ENCODE results near the gene RNU7-1. TPM values are rescaled to one million over a fixed set of nuclear protein-coding genes. Genes with fewer than 3 reads are reported as not detected.

Gene RNU7-1
- total and polyA plus RNA-seq, 2 donors (not counting 1 experiment from before 2014, with no cell fraction given) = not detected

GRCh38 chr12:6961278-6961694 lies 17.7 kb downstream of the RNU7-1 start:
- WGBS (ENCODE audit: insufficient coverage) = 13% methylated on average over 24 of the region's 24 CpGs
- H4K20me1 ChIP-seq (ENCODE audit: control insufficient read depth, insufficient read depth, low read length, poor library complexity, severe bottlenecking) = peaks cover 11% of the 10 kb centered on the region
- H3K4me3 ChIP-seq (ENCODE audit: control extremely low read depth in 1 of 5, extremely low read depth in 1 of 5, insufficient read depth in 1 of 5, low read depth in 2 of 5, low read length in 4 of 5) = peak overlapping the region in 2 of 5 experiments; percentile 2 to 4
- peaks cover 83 to 90% of the 10 kb centered on the region in 2 donors for H3K4me1 ChIP-seq (ENCODE audit: control insufficient read depth in 2 of 2, insufficient read depth in 2 of 2, low read length in 2 of 2)
- peaks cover 0 to 69% of the 10 kb centered on the region in 2 experiments for H3K36me3 ChIP-seq (replicated peaks in 1 of 2; ENCODE audit: control extremely low read depth in 1 of 2, control insufficient read depth in 1 of 2, extremely low read depth in 1 of 2, insufficient read depth in 2 of 2, low read length in 1 of 2)
- DNase-seq (peak; percentile 85), ATAC-seq (ENCODE audit: low read depth) (peak; percentile 44)
- POLR2A ChIA-PET = interaction anchor here (0.6 to 18.2 kb wide), 4 partner anchors 17 to 332 kb away, joined by 3 to 662 read pairs (median 5); partner anchors contain the start of genes C12orf57, PTPN6, RNU7-1 and SPSB2
- H3K9ac ChIP-seq (ENCODE audit: low read length) = peak overlapping the region; percentile 41
- no peaks in the 10 kb centered on the region for H3K9me3 Mint-ChIP-seq (ENCODE audit: insufficient read depth)
- TF ChIP-seq EZH2 (IDR thresholded peaks at IDR 0.05; ENCODE audit: borderline replicate concordance, insufficient read depth, low read depth, low read length, poor library complexity, severe bottlenecking) (no peak), CTCF (IDR thresholded peaks at IDR 0.05) (no peak)
- H3K27ac ChIP-seq (ENCODE audit: low read length in 2 of 2) = peak overlapping the region; percentile 95 to 99
- peaks cover 86% of the 10 kb centered on the region for H3K4me1 Mint-ChIP-seq
- peak overlapping the region; percentile 98 for H3K27ac Mint-ChIP-seq
- CTCF ChIA-PET = interaction anchor here (0.6 to 13.5 kb wide), 9 partner anchors 8 to 152 kb away, joined by 3 to 944 read pairs (median 5); partner anchors contain the start of genes C12orf57, LPCAT3, PTPN6 and RNU7-1
- H3K79me2 ChIP-seq (ENCODE audit: control insufficient read depth, insufficient read depth, low read length) = peaks cover 41% of the 10 kb centered on the region
- no peaks in the 10 kb centered on the region for H3K9me3 ChIP-seq (ENCODE audit: control extremely low read depth in 1 of 3, control insufficient read depth in 2 of 3, insufficient read depth in 1 of 3, low read length in 2 of 3)
- intact Hi-C loops (cut with micrococcal nuclease) = loop anchor here (1.0 to 2.0 kb wide), 2 partner anchors 17 to 92 kb away; partner anchors contain the start of gene C12orf57
- H3K4me3 Mint-ChIP-seq = peak overlapping the region; percentile 91
- no peak overlapping the region for H2AFZ ChIP-seq (ENCODE audit: insufficient read depth, low read depth, low read length, poor library complexity, severe bottlenecking)
- H3K4me2 ChIP-seq (replicated peaks; ENCODE audit: low read depth, low read length, poor library complexity, severe bottlenecking) = peak overlapping the region; percentile 92
- no peaks in the 10 kb centered on the region for H3K27me3 ChIP-seq (replicated peaks in 1 of 4; ENCODE audit: control extremely low read depth in 1 of 4, control insufficient read depth in 3 of 4, insufficient read depth in 4 of 4, low read length in 3 of 4)
- no peaks in the 10 kb centered on the region for H3K27me3 Mint-ChIP-seq

GRCh38 chr12:6961695-6962284 lies 18.2 kb downstream of the RNU7-1 start:
- TF ChIP-seq EZH2 (IDR thresholded peaks at IDR 0.05; ENCODE audit: borderline replicate concordance, insufficient read depth, low read depth, low read length, poor library complexity, severe bottlenecking) (no peak), CTCF (IDR thresholded peaks at IDR 0.05) (no peak)
- no peaks in the 10 kb centered on the region for H3K27me3 Mint-ChIP-seq
- POLR2A ChIA-PET = interaction anchor here (1.0 to 18.2 kb wide), 2 partner anchors 17 to 92 kb away, joined by 3 to 662 read pairs; partner anchors contain the start of genes C12orf57, PTPN6 and RNU7-1
- WGBS (ENCODE audit: insufficient coverage) = 20% methylated on average over 11 of the region's 16 CpGs
- Histone ChIP-seq H3K27me3 (replicated peaks in 1 of 4; ENCODE audit: control extremely low read depth in 1 of 4, control insufficient read depth in 3 of 4, insufficient read depth in 4 of 4, low read length in 3 of 4) (no peaks in the 10 kb centered on the region), H3K36me3 (replicated peaks in 1 of 2; ENCODE audit: control extremely low read depth in 1 of 2, control insufficient read depth in 1 of 2, extremely low read depth in 1 of 2, insufficient read depth in 2 of 2, low read length in 1 of 2) (peaks cover 0 to 69% of the 10 kb centered on the region in 2 experiments), H2AFZ (ENCODE audit: insufficient read depth, low read depth, low read length, poor library complexity, severe bottlenecking) (no peak overlapping the region), H3K4me3 (ENCODE audit: control extremely low read depth in 1 of 5, extremely low read depth in 1 of 5, insufficient read depth in 1 of 5, low read depth in 2 of 5, low read length in 4 of 5) (peak overlapping the region in 1 of 5 experiments; percentile 4), H3K9me3 (ENCODE audit: control extremely low read depth in 1 of 3, control insufficient read depth in 2 of 3, insufficient read depth in 1 of 3, low read length in 2 of 3) (no peaks in the 10 kb centered on the region), H3K79me2 (ENCODE audit: control insufficient read depth, insufficient read depth, low read length) (peaks cover 36% of the 10 kb centered on the region), H4K20me1 (ENCODE audit: control insufficient read depth, insufficient read depth, low read length, poor library complexity, severe bottlenecking) (peaks cover 6% of the 10 kb centered on the region), H3K27ac (ENCODE audit: low read length in 2 of 2) (peak overlapping the region; percentile 95 to 99), H3K4me2 (replicated peaks; ENCODE audit: low read depth, low read length, poor library complexity, severe bottlenecking) (peak overlapping the region; percentile 92), H3K4me1 (ENCODE audit: control insufficient read depth in 2 of 2, insufficient read depth in 2 of 2, low read length in 2 of 2) (peaks cover 78 to 85% of the 10 kb centered on the region in 2 donors), H3K9ac (ENCODE audit: low read length) (no peak overlapping the region)
- CTCF ChIA-PET = interaction anchor here (0.6 to 13.5 kb wide), 8 partner anchors 16 to 151 kb away, joined by 3 to 944 read pairs (median 4); partner anchors contain the start of genes C12orf57, LPCAT3, PTPN6 and RNU7-1
- DNase-seq = no peak
- peak overlapping the region; percentile 91 for H3K4me3 Mint-ChIP-seq
- intact Hi-C loops (cut with micrococcal nuclease) = loop anchor here (1.0 to 2.0 kb wide), 2 partner anchors 17 to 93 kb away; partner anchors contain the start of gene C12orf57
- peaks cover 81% of the 10 kb centered on the region for H3K4me1 Mint-ChIP-seq
- no peaks in the 10 kb centered on the region for H3K9me3 Mint-ChIP-seq (ENCODE audit: insufficient read depth)
- ATAC-seq (ENCODE audit: low read depth) = no peak
- H3K27ac Mint-ChIP-seq = peak overlapping the region; percentile 98

All from B cell (primary cell).